ENCODE results near the gene FGD6.
"Not testable (repeated sequence)": the region's sequence is repeated elsewhere in the genome, so short reads cannot be mapped to it uniquely, and the experiment has no call there.

The FGD6 gene

DNA sequence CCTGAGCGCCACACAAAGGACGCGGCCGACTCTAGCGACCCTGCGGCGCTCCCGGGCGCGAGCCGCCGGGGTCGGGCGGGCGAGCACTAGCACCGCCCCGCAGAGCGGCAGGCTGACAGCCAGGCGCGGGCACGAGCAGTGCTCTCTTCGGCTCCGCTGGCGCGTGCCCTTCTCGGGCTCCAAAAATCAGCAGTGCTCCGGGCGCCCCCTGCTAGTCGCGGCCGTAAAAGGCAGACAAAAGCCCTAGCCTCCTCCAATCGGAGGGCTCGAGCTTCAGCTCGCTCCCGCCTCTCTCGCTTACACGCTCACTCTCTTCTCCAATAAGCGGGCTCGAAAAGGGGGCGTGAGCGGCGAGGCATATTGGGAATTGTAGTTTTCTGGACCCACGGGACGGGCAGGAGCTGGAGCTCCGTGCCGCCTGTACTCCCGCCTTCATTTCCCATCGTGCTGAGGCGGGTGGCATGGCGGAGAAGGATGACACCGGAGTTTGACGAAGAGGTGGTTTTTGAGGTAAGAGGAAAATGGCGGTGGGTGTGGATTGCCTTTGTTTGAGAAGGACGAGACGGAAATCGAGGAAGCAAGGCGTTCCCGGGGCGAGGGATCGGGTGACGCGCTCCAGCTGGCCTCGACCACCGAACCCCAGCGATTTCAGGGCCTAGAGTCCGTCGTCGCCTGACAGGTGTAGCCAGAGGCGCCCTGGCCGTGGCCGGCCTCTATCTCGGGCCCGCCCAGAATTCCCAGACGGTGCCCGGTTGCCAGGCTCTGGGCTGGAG lies at the start of gene FGD6, which contains the start of gene VEZT:
Gene FGD6, minus strand, starts transcription at position 91 of the 773 bp plus-strand sequence. CDS start 227 bp downstream, outside the sequence.
Gene VEZT, plus strand, starts transcription at position 431 of the 773 bp plus-strand sequence. Its CDS starts 44 bp downstream, at position 475.
- peak; percentile 95 to 97 for DNase-seq (ENCODE audit: low read depth in 2 of 2, low spot score in 1 of 2)

DNA sequence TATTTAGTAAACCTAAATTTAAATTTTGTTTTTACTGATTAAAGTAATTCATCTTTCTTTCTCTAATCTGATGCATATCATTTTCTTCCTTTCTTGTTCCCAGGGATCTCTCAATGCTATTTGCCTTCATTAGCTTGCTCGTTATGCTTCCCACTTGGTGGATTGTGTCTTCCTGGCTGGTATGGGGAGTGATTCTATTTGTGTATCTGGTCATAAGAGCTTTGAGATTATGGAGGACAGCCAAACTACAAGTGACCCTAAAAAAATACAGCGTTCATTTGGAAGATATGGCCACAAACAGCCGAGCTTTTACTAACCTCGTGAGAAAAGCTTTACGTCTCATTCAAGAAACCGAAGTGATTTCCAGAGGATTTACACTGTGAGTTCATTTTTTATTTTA lies 49.0 kb upstream of the FGD6 start:
- no peak for DNase-seq (ENCODE audit: low read depth in 2 of 2, low spot score in 1 of 2)

DNA sequence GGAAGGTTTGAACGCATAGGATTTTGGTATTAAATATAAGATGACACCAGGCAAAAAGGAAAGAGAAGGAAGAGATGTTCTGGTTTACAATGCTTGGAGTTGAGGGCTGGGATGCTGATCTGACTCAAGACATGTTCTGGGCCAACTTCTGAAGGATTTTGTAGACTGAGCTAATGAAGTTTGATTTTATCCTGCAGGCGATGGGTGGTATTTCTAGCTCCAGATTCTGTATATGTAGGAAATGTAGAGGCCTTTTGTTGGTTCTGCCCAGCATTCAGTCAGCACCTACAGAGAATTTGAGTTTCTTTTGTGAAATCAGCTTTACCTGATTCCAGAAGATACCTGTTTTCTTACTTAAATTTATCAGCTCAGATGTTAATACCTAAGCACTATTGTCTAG lies 48.5 kb upstream of the FGD6 start:
- no peak for DNase-seq (ENCODE audit: low read depth in 2 of 2, low spot score in 1 of 2)

DNA sequence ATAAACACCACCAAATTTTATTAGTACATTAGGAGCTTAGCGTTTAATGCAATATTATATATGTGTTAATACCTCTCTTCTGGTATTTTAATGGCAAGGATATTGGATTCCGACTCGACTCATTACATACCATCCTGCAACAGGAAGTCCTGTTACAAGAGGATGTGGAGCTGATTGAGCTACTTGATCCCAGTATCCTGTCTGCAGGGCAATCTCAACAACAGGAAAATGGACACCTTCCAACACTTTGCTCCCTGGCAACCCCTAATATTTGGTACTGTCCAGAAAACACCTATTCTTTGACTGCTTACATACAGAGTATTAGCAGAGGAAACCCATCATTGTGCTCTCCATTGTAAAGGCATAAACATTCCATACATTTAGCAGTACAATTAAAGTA lies 45.5 kb upstream of the FGD6 start:
- no peak for DNase-seq (ENCODE audit: low read depth in 2 of 2, low spot score in 1 of 2)

DNA sequence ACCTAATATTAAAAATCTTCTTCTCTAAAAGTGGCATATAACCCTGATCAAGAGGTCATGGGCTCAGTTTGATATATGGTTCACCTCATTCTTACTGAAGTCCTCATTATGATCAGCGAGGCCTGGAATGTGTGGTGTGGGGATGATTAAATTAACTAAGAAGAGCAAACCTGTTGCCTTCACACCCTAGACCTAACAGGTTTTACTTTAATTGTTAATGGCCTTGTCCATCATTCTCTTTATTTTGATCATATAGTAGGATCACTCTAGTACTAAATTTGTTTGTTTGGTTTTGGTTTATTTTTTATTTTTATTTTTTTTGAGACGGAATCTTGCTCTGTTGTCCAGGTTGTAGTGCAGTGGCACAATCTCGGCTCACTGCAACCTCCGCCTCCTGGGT lies 43.8 kb upstream of the FGD6 start:
- no peak for DNase-seq (ENCODE audit: low read depth in 2 of 2, low spot score in 1 of 2)

DNA sequence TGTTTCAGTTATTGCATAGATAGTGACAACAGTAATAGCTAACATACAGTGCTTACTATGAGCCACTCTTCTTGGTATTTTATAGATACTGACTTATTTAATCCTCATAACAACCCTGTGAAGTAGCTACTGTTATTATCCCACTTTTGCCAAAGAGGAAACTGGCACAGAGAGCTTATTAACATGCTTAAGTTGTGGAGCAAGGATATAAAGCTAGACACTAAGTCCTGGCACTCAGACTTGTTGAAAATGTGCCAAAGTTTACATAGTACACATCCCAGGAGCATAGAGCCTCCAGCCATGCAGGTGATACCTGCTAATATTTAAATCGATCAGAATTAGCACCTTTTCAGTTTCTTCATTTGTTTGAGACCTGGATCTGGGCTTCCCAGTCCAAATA lies 42.1 kb upstream of the FGD6 start:
- DNase-seq (ENCODE audit: low read depth in 2 of 2, low spot score in 1 of 2), result no peak

DNA sequence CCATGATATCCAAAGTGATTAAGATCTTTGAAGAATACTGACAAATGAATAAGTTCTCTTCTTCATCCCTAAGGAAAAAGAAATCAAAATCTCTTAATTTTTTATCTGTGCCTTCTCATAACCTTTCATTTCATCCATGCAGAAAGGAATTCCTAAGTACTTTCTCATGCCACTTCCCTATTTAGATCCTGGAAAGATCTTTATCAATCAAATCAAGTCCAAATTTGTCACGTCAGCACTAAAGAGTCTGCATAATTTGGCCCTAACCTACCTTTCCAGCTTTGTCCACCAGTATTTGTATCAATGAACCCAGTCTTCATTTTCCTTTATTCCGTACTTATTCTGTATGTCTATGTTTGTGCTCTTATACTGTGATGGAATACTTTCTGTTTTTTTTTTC lies 41.5 kb upstream of the FGD6 start:
- no peak for DNase-seq (ENCODE audit: low read depth in 2 of 2, low spot score in 1 of 2)

DNA sequence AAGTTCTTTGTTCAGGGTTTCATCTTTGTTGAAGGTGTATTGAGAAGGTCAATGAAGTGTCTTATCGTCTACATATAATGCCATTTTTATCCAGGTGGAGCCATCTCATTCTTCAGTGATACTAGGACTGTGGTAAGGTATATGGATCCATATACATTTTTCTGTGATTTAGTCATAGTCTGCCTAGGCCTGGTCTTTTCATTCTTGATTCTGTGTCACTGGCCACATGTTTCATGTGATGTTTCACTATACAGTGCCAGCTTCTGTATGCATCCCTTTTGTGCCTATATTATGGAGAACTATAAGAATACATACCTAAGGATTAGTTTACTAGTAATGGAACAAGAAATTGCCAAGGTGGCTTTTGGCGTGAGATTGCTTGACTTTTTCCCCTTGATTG lies 40.9 kb upstream of the FGD6 start:
- DNase-seq (ENCODE audit: low read depth in 2 of 2, low spot score in 1 of 2), result no peak

DNA sequence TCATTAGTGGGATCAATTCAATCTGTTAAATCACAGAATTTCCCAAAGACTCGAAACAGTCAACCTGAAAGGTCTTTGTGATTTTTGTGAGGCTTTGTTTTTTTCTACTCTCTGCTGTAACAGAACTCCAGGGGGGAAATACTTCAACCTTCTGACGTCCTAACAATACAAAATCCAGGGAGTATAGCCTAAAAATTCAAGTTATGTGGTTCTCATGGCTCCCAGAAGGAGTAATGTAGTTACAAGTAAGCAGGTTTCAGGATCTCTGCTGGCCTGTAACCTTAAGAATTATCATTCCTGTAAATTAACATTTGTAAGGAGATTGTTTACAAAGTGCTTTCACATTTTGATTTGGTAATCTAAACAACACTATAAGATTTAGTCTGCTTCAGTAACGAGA lies 40.3 kb upstream of the FGD6 start:
- no peak for DNase-seq (ENCODE audit: low read depth in 2 of 2, low spot score in 1 of 2)

DNA sequence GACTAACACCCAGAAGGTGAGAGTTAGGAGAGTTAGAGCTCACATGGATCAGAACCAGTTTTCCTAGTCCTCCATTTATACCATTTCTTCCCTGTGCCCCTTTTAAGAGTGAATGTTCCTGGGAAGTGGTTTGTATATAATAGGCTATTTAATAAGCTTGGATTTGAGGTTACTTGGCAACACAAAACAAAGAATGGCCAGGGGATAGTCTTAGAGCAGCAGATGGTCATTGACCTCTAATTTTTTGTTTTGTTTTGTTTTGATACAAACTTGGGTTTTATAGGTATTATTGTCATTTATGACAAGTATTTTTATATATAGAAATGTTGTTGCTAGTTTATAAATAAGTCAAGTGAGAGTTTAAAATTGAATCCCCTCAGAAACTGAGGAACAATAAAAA lies 36.1 kb upstream of the FGD6 start:
- no peak for DNase-seq (ENCODE audit: low read depth in 2 of 2, low spot score in 1 of 2)

DNA sequence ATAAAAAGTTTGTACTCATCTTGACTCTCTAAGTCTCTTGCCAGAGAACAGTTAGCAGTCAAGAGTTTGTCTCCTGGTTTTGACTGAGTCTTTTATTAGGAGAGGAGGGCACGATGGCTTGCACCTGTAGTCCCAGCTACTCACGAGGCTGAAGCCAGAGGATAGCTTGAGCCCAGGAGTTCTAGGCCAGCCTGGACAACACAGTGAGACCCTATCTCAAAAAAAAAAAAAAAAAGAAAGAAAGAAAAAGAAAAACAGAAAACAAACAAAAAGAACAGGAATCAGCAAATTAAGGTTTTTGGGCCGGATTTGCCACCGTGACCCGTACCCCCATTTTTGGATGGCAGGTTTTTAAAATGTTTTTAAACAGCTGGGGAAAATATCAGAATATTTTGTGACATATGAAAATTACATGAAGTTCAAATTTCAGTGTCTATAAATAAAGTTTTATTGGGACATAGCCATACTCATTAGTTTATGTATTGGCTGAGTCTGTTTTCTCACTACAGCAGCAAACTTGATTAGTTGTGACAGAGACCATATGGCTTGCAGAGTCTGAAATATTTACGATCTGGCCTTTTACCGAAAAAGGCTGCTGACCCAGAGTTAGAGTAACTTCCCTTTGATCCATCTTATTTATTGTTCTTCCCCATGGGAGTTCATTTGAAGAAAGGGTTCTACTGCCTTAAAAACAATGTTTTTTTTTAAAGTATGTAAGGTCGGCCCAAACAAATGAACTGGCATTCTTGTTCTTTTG lies 31.5 kb upstream of the FGD6 start:
- DNase-seq (ENCODE audit: low read depth in 2 of 2, low spot score in 1 of 2), result no peak

DNA sequence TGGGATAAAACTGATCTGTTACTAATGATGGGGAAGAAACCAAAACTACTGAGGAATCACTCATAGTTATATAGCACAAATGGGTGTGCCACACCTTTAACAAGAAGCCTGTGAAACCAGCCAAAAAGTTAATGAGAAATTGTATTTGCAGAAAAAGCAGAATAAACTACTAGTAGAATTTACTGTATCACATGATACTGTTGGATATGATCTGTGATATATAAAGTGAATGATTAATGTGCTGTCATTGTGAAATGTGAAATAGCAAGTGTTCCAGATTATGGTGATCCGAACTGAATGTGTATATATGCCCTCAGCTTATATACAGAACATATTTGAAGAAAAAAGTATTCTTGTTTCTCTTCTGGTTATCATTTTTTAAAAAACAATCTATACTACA lies 30.8 kb upstream of the FGD6 start:
- no peak for DNase-seq (ENCODE audit: low read depth in 2 of 2, low spot score in 1 of 2)

DNA sequence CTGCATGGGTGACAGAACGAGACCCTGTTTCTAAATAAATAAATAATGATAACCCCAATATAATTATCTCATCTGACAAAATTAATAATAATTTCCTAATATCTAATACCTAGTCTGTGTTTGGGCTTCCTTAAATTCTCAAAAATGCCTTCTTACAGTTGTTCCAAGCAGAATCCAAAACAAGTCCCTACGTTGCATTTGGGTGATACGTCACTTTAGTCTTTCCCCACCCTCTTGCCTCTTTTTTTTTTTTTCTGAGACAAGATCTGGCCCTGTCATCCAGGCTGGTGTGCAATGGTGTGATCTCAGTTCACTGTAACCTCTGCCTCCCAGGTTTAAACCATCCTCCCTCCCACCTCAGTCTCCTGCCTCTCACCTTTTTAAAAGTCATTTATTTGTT lies 27.1 kb upstream of the FGD6 start:
- no peak for DNase-seq (ENCODE audit: low read depth in 2 of 2, low spot score in 1 of 2)

DNA sequence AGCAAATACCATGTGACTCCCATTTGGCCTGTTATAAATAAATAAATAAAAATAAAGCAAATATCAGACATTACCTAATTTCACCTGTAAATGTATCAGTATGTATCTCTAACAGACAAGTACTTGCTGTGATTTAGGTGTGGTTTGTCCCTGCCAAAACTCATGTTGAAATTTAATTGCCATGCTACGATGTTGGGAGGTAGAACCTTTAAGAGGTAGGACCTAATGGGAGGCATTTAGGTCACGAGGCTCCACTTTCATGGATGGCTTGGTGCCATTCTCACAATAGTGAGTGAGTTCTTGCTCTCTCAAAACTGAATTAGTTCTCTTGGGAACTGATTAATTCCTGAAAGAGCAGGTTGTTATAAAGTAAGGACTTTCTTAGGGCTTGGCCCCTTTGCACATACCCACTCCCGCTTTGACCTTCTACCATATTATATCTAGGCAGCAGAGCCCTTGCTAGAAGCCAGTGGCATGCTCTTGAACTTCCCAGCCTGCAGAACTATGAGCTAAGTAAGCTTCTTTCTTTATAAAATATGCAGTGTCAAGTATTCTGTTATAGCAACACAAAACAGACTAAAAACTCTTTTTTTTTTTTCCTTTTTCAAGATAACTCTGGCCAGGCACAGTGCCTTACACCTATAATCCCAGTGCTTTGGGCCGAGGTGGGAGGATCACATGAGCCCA lies 26.4 kb upstream of the FGD6 start:
- no peak for DNase-seq (ENCODE audit: low read depth in 2 of 2, low spot score in 1 of 2)

DNA sequence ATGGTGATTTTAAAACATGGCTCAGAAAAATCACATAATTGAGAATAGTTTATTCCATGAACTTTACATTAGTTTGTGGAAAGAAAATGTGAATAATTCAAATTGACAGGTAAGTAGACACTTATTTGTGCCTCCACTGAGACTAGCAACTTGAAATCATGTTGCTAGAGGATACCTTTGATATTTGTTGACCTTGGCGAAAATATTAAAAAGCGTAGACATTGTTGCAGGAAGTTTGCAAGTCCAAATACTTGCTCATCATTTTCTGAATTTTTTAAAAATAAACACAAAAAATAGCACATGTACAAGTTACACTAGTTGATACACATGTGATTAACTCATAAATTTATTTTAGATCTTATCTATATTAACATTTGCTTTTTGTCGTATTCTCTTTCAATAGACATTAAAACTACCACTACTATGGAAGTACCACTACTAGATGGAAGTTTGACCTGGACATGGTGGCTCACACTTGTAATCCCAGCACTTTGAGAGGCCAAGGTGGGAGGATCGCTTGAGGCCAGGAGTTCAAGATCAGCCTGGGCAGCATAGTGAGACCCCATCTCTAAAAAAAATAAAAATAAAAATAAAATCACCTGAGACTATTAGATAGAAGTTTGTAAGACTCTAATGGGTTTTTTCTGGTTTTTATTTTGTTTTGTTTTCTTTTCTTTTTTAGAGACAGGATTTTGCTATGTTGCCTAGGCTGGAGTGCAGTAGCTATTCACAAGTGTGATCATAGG lies 24.7 kb upstream of the FGD6 start:
- DNase-seq (ENCODE audit: low read depth in 2 of 2, low spot score in 1 of 2), result no peak

DNA sequence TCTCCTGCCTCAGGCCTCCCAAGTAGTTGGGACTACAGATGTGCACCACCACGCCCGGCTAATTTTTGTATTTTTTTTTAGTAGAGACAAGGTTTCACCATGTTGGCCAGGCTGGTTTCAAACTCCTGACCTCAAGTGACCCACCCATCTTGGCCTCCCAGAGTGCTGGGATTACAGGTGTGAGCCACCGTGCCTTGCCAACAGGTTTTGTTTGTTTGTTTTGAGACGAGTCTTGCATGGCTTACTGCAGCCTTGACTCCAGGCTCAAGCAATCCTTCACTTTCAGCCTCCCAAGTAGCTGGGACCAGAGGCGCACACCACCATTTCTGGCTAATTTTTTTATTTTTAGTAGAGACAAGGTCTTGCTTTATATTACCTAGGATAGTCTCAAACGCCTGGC lies 23.9 kb upstream of the FGD6 start:
- DNase-seq (ENCODE audit: low read depth in 2 of 2, low spot score in 1 of 2), result not testable (repeated sequence)

DNA sequence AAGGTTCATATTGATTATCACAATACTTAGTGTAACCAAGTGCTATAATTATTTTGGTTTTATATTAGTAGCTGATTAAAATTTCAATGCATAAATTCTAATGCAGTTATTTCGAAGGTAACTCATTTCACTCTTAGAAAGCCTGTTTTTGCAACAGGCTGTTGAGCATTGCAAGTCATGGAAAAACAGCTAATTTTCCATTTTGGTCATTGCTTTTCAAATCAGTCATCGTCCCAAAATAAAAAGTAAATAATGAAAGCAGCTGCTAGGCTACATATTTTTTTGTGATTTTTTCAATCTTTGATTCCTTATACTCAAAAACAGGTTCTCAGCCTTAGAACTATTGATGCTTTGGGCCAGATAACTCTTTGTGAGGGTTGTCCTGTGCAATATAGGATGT lies 23.3 kb upstream of the FGD6 start:
- DNase-seq (ENCODE audit: low read depth in 2 of 2, low spot score in 1 of 2), result no peak

DNA sequence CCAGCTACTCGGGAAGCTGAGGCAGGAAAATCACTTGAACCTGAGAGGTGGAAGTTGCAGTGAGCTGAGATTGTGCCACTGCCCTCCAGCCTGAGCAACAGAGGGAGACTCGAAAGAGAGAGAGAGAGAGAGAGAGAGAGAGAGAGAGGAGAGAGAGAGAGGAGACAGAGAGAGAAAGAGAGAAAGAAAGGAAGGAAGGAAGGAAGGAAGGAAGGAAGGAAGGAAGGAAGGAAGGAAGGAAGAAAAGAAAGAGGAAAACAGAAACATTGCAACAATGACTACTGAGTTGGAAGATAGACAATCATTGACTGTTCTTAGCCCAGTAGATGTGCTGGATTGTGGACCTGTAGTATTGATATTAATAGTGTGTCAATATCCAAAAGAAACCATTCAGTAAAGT lies 22.6 kb upstream of the FGD6 start:
- not testable (repeated sequence) for DNase-seq (ENCODE audit: low read depth in 2 of 2, low spot score in 1 of 2)

DNA sequence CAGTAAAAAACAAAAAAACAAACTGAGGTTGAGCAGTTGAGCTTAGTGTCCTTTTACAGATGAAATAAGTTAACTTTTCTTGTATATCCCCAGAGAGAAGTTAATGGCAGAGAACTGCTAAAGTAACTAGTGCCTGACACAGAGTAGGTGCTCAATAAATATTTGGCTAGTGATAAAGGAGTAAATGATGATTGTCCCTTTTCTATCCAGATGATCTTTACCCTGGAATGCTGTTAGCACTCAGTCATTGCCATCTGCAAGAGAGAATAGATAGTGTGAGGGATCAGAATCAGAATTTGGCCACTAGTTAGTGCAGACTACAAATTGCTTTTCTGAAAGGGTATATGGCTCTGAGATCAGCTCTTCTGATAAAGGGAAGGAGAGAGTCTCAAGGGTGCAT lies 21.9 kb upstream of the FGD6 start:
- DNase-seq (ENCODE audit: low read depth in 2 of 2, low spot score in 1 of 2), result no peak

DNA sequence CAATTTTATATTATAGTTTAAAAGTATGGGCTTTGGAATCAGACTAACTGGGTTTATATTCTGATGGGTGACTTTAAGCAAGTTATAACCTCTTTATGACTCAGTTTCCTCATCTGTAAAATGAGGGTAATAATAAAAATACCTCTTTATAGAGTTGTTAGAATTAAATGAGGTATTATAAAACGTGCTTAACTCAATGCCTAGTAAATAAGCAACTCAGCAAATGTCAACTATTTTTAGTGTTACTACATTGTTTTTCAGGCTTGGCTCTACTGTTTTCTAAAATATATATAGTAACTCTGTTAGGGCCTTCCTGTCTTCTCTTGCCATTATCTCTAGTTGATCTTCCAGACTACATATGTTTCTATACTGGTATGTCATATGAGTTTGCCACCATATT lies 20.9 kb upstream of the FGD6 start:
- no peak for DNase-seq (ENCODE audit: low read depth in 2 of 2, low spot score in 1 of 2)

DNA sequence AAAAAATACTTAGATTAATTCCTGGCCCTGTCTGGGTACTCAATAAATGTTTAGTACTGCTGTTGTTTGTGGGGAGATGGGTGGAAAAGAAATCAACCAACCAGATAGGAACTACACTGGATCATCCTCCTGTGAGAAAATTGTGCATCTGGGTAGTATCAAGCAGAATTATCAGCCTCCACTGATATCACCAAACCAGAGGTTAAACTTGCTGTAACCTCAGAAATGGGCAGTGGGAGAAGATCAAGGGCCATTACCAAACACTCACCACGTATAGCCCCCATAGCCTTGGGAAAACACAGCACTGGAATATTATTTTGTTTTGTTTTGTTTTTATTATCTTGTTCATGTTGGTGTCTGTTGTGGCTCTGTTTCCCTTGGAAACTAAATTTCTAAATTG lies 20.0 kb upstream of the FGD6 start:
- no peak for DNase-seq (ENCODE audit: low read depth in 2 of 2, low spot score in 1 of 2)

All from stimulated activated CD8-positive, alpha-beta memory T cell treated with anti-CD3 and anti-CD28 coated beads, Interleukin-4, amount 100 ng/mL, for 4 hours (primary cell).